ENCODE results near the gene KISS1R. TPM values are rescaled to one million over a fixed set of nuclear protein-coding genes. Genes with fewer than 3 reads are reported as not detected.
A peak's percentile ranks its signal among the peaks of the same experiment; 100 is the strongest.

Gene KISS1R
- polyA plus RNA-seq, 2 of the 4 experiments (the other 2 are of a cell fraction) = 0.14 to 0.79 TPM

GRCh38 chr19:929891-930258, 12.7 kb downstream of the KISS1R start:
- H3K27ac ChIP-seq = no peak overlapping the region
- ATAC-seq (no peak), FAIRE-seq (no peak), DNase-seq (ENCODE audit: low read depth in 1 of 2, low spot score in 1 of 2) (no peak)
- H3K4me3 ChIP-seq = no peak overlapping the region
- H3K4me2 ChIP-seq = no peak overlapping the region
- POLR2A ChIA-PET = no interaction called here
- H3K9me3 ChIP-seq = no peaks in the 10 kb centered on the region
- CTCF ChIA-PET = interaction anchor here (0.6 to 2.5 kb wide), 3 partner anchors 31 to 159 kb away, joined by 4 to 5 read pairs (median 4); no protein-coding TSS in a partner anchor
- peaks cover 39% of the 10 kb centered on the region for H3K4me1 ChIP-seq
- TF ChIP-seq USF2 (IDR thresholded peaks at IDR 0.05) (no peak), KDM5A (IDR thresholded peaks at IDR 0.05) (no peak), ZC3H11A (IDR thresholded peaks at IDR 0.05) (no peak), EHMT2 (IDR thresholded peaks at IDR 0.05; ENCODE audit: low read depth) (no peak), ZFP36 (IDR thresholded peaks at IDR 0.05; ENCODE audit: borderline replicate concordance, partially characterized antibody) (no peak), JUN (IDR thresholded peaks at IDR 0.05) (no peak), SMC3 (IDR thresholded peaks at IDR 0.05) (no peak), CBX8 (IDR thresholded peaks at IDR 0.05) (no peak), FOSB (CRISPR knock-in tag; IDR thresholded peaks at IDR 0.05) (no peak), BCL3 (IDR thresholded peaks at IDR 0.05) (no peak), RNF2 (IDR thresholded peaks at IDR 0.05; ENCODE audit: borderline replicate concordance, low read depth) (no peak), KDM1A (IDR thresholded peaks at IDR 0.05; ENCODE audit: low read depth) (no peak), CEBPB (IDR thresholded peaks at IDR 0.05) (no peak)
- WGBS (ENCODE audit: missing lambda C conversion rate) = 95% methylated on average over 6 of the region's 6 CpGs

DNA sequence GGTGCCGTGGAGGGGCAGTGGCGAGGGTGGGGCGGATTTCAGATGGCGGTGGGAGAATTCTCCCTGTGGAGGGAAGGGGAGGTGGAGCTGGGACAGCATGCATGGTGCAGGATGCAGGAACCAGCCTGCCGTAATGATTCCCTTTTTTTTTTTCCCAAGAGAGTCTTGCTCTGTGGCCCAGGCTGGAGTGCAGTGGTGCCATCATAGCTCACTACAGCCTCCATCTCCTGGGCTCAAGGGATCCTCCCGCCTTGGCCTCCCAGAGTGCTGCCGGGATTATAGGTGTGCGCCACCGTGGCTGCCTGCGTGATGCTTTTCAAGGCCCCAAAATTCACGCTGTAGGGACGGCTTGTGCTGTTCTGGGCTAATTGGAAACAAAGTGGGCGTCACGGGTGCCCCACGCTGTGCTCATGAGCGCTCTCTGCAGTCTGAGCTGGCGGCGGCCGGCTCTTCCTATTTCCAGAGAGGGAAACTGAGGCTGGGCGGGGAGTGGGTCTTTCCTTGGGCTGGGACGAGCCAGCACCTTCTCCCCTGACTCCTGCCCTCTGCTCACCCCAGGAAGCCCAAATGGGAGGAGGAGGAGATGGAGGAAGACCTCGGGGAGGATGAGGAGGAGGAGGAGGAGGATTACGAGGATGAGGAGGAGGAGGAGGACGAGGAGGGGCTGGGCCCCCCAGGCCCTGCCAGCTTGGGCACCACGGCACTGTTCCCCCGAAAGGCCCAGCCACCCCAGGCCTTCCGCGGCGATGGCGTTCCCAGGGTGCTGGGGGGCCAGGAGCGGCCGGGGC, 14.9 kb downstream of the KISS1R start:
- ChIA-PET CTCF (interaction anchor here (0.5 to 1.6 kb wide), 5 partner anchors 9 to 37 kb away, joined by 3 to 5 read pairs (median 5); no protein-coding TSS in a partner anchor), POLR2A (no interaction called here)
- Histone ChIP-seq H3K4me3 (no peak overlapping the region), H3K4me2 (no peak overlapping the region), H3K4me1 (peaks cover 42% of the 10 kb centered on the region), H3K27ac (peak overlapping the region in 1 of 2 experiments; percentile 88; a peak in 3 of 6 replicates), H3K9me3 (no peaks in the 10 kb centered on the region)
- ATAC-seq (no peak), DNase-seq (ENCODE audit: low read depth in 1 of 2, low spot score in 1 of 2) (no peak), FAIRE-seq (no peak)
- WGBS (ENCODE audit: missing lambda C conversion rate) = 93% methylated on average over 25 of the region's 32 CpGs
- no peak for TF ChIP-seq HDAC2 (IDR thresholded peaks at IDR 0.05)
- no peak for TF ChIP-seq FOSL2 (IDR thresholded peaks at IDR 0.05)
- no peak for TF ChIP-seq FOSL2 (CRISPR knock-in tag; IDR thresholded peaks at IDR 0.05)
- TF ChIP-seq JUN (IDR thresholded peaks at IDR 0.05) = no peak
- TF ChIP-seq, protein P1, sequence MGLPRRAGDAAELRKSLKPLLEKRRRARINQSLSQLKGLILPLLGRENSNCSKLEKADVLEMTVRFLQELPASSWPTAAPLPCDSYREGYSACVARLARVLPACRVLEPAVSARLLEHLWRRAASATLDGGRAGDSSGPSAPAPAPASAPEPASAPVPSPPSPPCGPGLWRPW (IDR thresholded peaks at IDR 0.05) = no peak
- TF ChIP-seq CTCF (IDR thresholded peaks at IDR 0.05) = no peak
- TF ChIP-seq TFCP2L1 (CRISPR knock-in tag; IDR thresholded peaks at IDR 0.05) = no peak
- no peak for TF ChIP-seq POLR2A (IDR thresholded peaks at IDR 0.05; ENCODE audit: low read length)
- TF ChIP-seq CBX8 (IDR thresholded peaks at IDR 0.05) = no peak
- TF ChIP-seq CEBPB (IDR thresholded peaks at IDR 0.05) = no peak
